GM23248 (cell line): Measurements from ENCODE around the gene CT55.

Experiments
- EZH2 ChIP-seq: fragments of 200-600 bp; sonication (generic); IDR thresholded peaks from 2 replicates; pipeline ENCODE4 v1.6.1; 2018; ENCODE audit warnings: antibody characterized with exemption, mild to moderate bottlenecking; ENCODE audit not compliant: insufficient read depth, poor library complexity, severe bottlenecking
- EZH2phosphoT487 ChIP-seq: fragments of 200-600 bp; sonication (generic); IDR thresholded peaks from 2 replicates; pipeline ENCODE4 v1.6.1; 2018; ENCODE audit warnings: antibody characterized with exemption, moderate library complexity, mild to moderate bottlenecking, low read depth; ENCODE audit not compliant: insufficient read depth

DNA sequence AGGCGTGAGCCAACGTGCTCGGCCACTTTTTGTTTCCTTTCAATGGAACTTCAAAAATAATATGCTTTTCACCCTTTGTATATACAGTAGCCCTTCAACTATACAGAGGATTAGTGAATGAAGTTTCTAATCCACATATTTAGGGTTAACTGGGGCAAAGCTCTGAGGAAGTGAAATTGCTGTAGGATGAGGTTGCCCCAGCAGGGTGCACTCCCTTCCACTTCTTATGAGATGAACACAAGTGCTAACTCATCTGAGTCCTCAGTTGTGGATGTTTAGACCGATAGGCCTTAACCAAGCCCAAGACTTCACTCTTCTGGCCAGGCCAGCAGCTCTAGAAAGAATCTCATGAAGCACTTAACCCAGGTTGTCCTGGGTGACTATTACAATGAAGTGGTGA, 29.1 kb upstream of the CT55 start:
- TF ChIP-seq EZH2phosphoT487: no peak
- no peak for TF ChIP-seq EZH2
